ENCODE data around the gene PC. TPM values are rescaled to one million over a fixed set of nuclear protein-coding genes. Genes with fewer than 3 reads are reported as not detected.

Gene PC
- total RNA-seq, 5 donors from 2014 or later (not counting 1 experiment from before 2014, with no cell fraction given): 6.2 to 10.0 (median 7.4) TPM

DNA sequence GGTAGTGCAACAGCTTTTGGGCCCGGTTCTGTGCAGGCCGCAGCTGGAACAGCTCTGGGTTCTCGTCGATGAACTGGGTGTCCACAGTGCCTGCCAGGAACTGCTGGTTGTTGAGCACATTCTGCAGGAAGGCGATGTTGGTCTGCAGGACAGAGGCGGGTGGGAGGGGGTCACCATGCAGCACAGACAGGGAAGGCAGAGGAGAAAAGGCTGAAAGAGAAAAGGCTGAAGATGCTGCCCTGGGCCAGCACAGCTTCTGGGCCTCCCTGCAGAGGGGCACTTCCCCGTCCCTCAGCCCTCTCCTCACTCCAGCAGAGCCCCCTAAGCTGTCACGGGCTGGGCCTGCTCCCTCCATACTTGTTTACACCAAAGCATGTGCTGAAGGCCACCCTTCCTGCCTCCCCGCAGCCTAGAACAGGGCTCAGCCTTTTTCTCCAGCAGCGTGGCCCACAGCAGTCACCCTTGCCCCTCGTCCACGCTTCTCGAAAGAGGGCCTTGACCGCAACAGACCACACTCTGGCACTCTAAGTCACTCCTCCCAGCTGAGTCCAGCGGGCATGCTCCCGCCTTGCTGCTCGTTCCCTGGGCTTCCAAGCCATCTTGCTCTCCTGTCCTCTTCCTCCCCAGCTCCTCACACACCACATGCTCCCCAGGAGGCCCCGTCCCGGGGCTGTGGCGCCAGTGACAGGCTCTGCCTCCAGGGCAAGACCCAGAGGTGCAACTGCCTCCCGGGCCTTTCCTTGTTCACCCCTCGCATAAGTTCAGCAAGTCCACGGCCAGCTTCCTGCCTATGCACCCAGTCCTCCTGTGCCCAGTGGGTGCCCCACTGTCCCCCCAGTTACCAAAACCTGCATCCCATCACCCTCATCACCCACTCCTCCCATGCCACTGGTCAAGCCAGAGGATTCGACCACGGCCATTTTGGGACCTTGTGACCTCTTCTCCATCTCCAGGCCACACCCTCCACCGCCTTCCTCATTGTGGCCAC is 104.6 kb downstream of the PC start:
- no peak for DNase-seq
- H3K36me3 ChIP-seq (ENCODE audit: control insufficient read depth in 2 of 2, extremely low read depth in 1 of 2, insufficient read depth in 1 of 2, low read length in 1 of 2): no peaks in the 10 kb centered on the region
- POLR2A ChIA-PET: interaction anchor here in 1 of 2 donors (0.6 kb wide), 2 partner anchors 13 to 369 kb away, joined by 3 to 8 read pairs; no protein-coding TSS in a partner anchor
- H3K9me3 Mint-ChIP-seq: no peaks in the 10 kb centered on the region
- no peak overlapping the region for H3K27ac Mint-ChIP-seq
- H3K27ac ChIP-seq (ENCODE audit: low read length): no peak overlapping the region
- H3K4me1 Mint-ChIP-seq: peaks cover 5 to 12% (median 5%) of the 10 kb centered on the region in 3 donors
- H3K4me3 Mint-ChIP-seq: no peak overlapping the region
- peaks cover 0 to 2% of the 10 kb centered on the region in 2 experiments for H3K27me3 ChIP-seq (replicated peaks in 1 of 2; ENCODE audit: control insufficient read depth in 2 of 2, extremely low read depth in 1 of 2, insufficient read depth in 2 of 2, low read length in 1 of 2)
- H3K9me3 ChIP-seq: no peaks in the 10 kb centered on the region
- H3K36me3 Mint-ChIP-seq: no peaks in the 10 kb centered on the region
- CTCF ChIA-PET: no interaction called here
- no peaks in the 10 kb centered on the region for H3K27me3 Mint-ChIP-seq
- H3K4me3 ChIP-seq (ENCODE audit: control insufficient read depth in 1 of 2, extremely low read depth in 1 of 2, low read length in 1 of 2): no peak overlapping the region
- H3K4me1 ChIP-seq (ENCODE audit: control insufficient read depth in 1 of 2, extremely low read depth in 1 of 2, insufficient read depth in 2 of 2, low read length in 2 of 2): peaks cover 3 to 18% of the 10 kb centered on the region in 2 experiments
- no peak for ATAC-seq (replicated peaks in 1 of 4)
- 89% methylated on average over 26 of the region's 26 CpGs for WGBS (ENCODE audit: insufficient coverage)

DNA sequence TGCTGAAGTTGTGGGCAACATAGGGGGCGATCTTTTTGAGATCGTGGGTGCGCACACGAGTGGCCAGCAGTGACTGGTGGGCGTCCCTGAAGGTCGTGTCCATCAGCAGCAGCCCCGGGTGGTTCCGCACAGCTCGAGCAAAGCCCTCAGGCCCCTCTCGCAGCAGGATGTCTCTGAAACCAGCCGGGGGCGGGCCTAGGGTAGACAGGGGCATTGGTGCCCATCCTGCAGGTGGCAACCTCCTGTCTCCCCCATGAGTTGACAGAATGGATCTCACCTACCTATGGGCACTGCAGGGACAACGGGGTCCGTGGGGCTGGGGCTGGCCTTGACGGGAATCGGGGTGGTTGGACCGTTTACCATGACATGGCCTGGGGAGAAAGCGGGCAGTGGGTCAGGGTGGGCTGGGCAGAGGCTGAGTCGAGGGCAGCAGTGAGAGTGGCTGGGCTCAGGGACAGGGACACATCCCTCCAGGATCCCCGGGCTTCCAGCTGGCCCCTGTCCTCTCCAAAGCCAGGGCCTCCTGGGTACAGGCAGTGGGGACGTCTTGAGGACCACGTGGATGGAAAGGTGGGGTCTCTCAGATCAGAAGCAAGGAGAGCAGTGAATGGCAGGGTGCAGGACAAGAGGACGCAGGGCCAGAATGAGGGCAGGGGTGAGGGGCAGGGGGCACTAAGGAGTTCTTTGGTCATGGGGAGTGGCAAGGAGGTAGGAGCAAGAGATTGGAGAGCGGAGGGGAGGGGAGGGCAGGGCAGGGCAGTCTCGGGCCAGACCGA is 105.5 kb downstream of the PC start:
- no peak overlapping the region for H3K4me3 Mint-ChIP-seq
- no peaks in the 10 kb centered on the region for H3K36me3 Mint-ChIP-seq
- ATAC-seq (replicated peaks in 1 of 4): no peak
- H3K4me1 Mint-ChIP-seq: peaks cover 5 to 12% (median 5%) of the 10 kb centered on the region in 3 donors
- ChIA-PET POLR2A (interaction anchor here in 1 of 2 donors (0.6 kb wide), 1 partner anchor 368 kb away, joined by 3 read pairs; no protein-coding TSS in a partner anchor), CTCF (no interaction called here)
- peaks cover 0 to 2% of the 10 kb centered on the region in 2 experiments for H3K27me3 ChIP-seq (replicated peaks in 1 of 2; ENCODE audit: control insufficient read depth in 2 of 2, extremely low read depth in 1 of 2, insufficient read depth in 2 of 2, low read length in 1 of 2)
- H3K27me3 Mint-ChIP-seq: no peaks in the 10 kb centered on the region
- no peak overlapping the region for H3K27ac ChIP-seq (ENCODE audit: low read length)
- no peaks in the 10 kb centered on the region for H3K9me3 ChIP-seq
- H3K4me1 ChIP-seq (ENCODE audit: control insufficient read depth in 1 of 2, extremely low read depth in 1 of 2, insufficient read depth in 2 of 2, low read length in 2 of 2): peaks cover 3 to 18% of the 10 kb centered on the region in 2 experiments
- no peaks in the 10 kb centered on the region for H3K9me3 Mint-ChIP-seq
- H3K36me3 ChIP-seq (ENCODE audit: control insufficient read depth in 2 of 2, extremely low read depth in 1 of 2, insufficient read depth in 1 of 2, low read length in 1 of 2): no peaks in the 10 kb centered on the region
- H3K4me3 ChIP-seq (ENCODE audit: control insufficient read depth in 1 of 2, extremely low read depth in 1 of 2, low read length in 1 of 2): no peak overlapping the region
- no peak for DNase-seq
- no peak overlapping the region for H3K27ac Mint-ChIP-seq
- 90% methylated on average over 23 of the region's 26 CpGs for WGBS (ENCODE audit: insufficient coverage)

- Mint-ChIP-seq H3K9me3 (no peaks in the 10 kb centered on the region), H3K4me1 (peaks cover 5 to 12% (median 5%) of the 10 kb centered on the region in 3 donors), H3K36me3 (peaks cover 2% of the 10 kb centered on the region), H3K27ac (no peak overlapping the region), H3K27me3 (no peaks in the 10 kb centered on the region), H3K4me3 (no peak overlapping the region)
- Histone ChIP-seq H3K27me3 (replicated peaks in 1 of 2; ENCODE audit: control insufficient read depth in 2 of 2, extremely low read depth in 1 of 2, insufficient read depth in 2 of 2, low read length in 1 of 2) (no peaks in the 10 kb centered on the region), H3K9me3 (no peaks in the 10 kb centered on the region), H3K4me1 (ENCODE audit: control insufficient read depth in 1 of 2, extremely low read depth in 1 of 2, insufficient read depth in 2 of 2, low read length in 2 of 2) (peaks cover 3 to 13% of the 10 kb centered on the region in 2 experiments), H3K36me3 (ENCODE audit: control insufficient read depth in 2 of 2, extremely low read depth in 1 of 2, insufficient read depth in 1 of 2, low read length in 1 of 2) (no peaks in the 10 kb centered on the region), H3K4me3 (ENCODE audit: control insufficient read depth in 1 of 2, extremely low read depth in 1 of 2, low read length in 1 of 2) (no peak overlapping the region), H3K27ac (ENCODE audit: low read length) (no peak overlapping the region)
- DNase-seq (peak in 5 of 35 experiments; percentile 12 to 43 (median 14)), ATAC-seq (replicated peaks in 1 of 4) (no peak)
- ChIA-PET POLR2A (no interaction called here), CTCF (no interaction called here)
- 74% methylated on average over 19 of the region's 26 CpGs for WGBS (ENCODE audit: insufficient coverage)
Measured at GRCh38 chr11:66851698-66852465, 106.3 kb downstream of the PC start.

DNA sequence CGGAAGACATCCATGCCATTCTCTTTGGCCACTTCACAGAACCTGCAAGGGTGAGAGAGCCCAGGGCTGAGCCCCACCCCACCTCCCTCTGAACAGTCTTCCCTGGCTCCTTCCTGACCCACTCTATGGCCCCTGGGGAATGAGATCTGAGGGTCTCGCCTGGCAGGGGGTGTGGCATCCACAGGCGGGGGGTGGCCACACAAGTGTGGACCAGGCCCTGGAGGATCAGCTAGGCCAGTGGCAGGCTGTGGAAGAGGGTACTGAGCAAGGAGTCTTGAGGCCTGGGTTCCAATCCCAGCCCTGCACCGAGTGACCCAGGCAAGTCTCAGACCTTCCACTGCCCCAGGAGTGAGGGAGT is 107.0 kb downstream of the PC start:
- Histone ChIP-seq H3K27me3 (replicated peaks in 1 of 2; ENCODE audit: control insufficient read depth in 2 of 2, extremely low read depth in 1 of 2, insufficient read depth in 2 of 2, low read length in 1 of 2) (no peaks in the 10 kb centered on the region), H3K27ac (ENCODE audit: low read length) (no peak overlapping the region), H3K9me3 (no peaks in the 10 kb centered on the region), H3K36me3 (ENCODE audit: control insufficient read depth in 2 of 2, extremely low read depth in 1 of 2, insufficient read depth in 1 of 2, low read length in 1 of 2) (peaks cover 0 to 4% of the 10 kb centered on the region in 2 donors), H3K4me3 (ENCODE audit: control insufficient read depth in 1 of 2, extremely low read depth in 1 of 2, low read length in 1 of 2) (no peak overlapping the region), H3K4me1 (ENCODE audit: control insufficient read depth in 1 of 2, extremely low read depth in 1 of 2, insufficient read depth in 2 of 2, low read length in 2 of 2) (peaks cover 3 to 13% of the 10 kb centered on the region in 2 experiments)
- Mint-ChIP-seq H3K9me3 (no peaks in the 10 kb centered on the region), H3K4me1 (peaks cover 5 to 12% (median 5%) of the 10 kb centered on the region in 3 donors), H3K27ac (no peak overlapping the region), H3K36me3 (peaks cover 3% of the 10 kb centered on the region), H3K27me3 (no peaks in the 10 kb centered on the region), H3K4me3 (no peak overlapping the region)
- ATAC-seq (replicated peaks in 1 of 4) (no peak), DNase-seq (no peak)
- POLR2A ChIA-PET: no interaction called here
- CTCF ChIA-PET: no interaction called here
- 80% methylated on average over 2 of the region's 4 CpGs for WGBS (ENCODE audit: insufficient coverage)

GRCh38 chr11:66850588-66851238 is 107.5 kb downstream of the PC start:
- Histone ChIP-seq H3K27me3 (replicated peaks in 1 of 2; ENCODE audit: control insufficient read depth in 2 of 2, extremely low read depth in 1 of 2, insufficient read depth in 2 of 2, low read length in 1 of 2) (no peaks in the 10 kb centered on the region), H3K4me3 (ENCODE audit: control insufficient read depth in 1 of 2, extremely low read depth in 1 of 2, low read length in 1 of 2) (no peak overlapping the region), H3K36me3 (ENCODE audit: control insufficient read depth in 2 of 2, extremely low read depth in 1 of 2, insufficient read depth in 1 of 2, low read length in 1 of 2) (peaks cover 3 to 6% of the 10 kb centered on the region in 2 donors), H3K27ac (ENCODE audit: low read length) (no peak overlapping the region), H3K9me3 (no peaks in the 10 kb centered on the region), H3K4me1 (ENCODE audit: control insufficient read depth in 1 of 2, extremely low read depth in 1 of 2, insufficient read depth in 2 of 2, low read length in 2 of 2) (peaks cover 0 to 9% of the 10 kb centered on the region in 2 experiments)
- 82% methylated on average over 19 of the region's 23 CpGs for WGBS (ENCODE audit: insufficient coverage)
- ATAC-seq (replicated peaks in 1 of 4): no peak
- Mint-ChIP-seq H3K4me1 (peaks cover 3 to 11% (median 4%) of the 10 kb centered on the region in 3 donors), H3K27ac (no peak overlapping the region), H3K4me3 (no peak overlapping the region), H3K9me3 (no peaks in the 10 kb centered on the region), H3K27me3 (no peaks in the 10 kb centered on the region), H3K36me3 (peaks cover 3% of the 10 kb centered on the region)
- no peak for DNase-seq
- ChIA-PET CTCF (no interaction called here), POLR2A (no interaction called here)
